K562 treated with DMSO at 1 percent for 24 hours (cell line): ENCODE data around the gene ZBTB7C. TPM values are rescaled to one million over a fixed set of nuclear protein-coding genes. Genes with fewer than 3 reads are reported as not detected.

ENCODE experiments used
- total RNA-seq: library from RNA; unstranded; fragments of 300-600 nt; gene quantifications from 2 replicates; pipeline ENCODE4 v1.2.3, GENCODE V29; 2022; ENCODE audit warnings: low read depth; ENCODE audit not compliant: insufficient read depth

ZBTB7C gene
- not detected in 2 replicates for total RNA-seq

GRCh38 chr18:48408727-48409590 is at the start of gene ZBTB7C:
TSS of gene ZBTB7C (minus strand) at chr18:48409383.

Other genes with a start within 250 kb of the ZBTB7C start
- 11.1 and 11.8 TPM in 2 replicates for gene CTIF, start 129.6 kb upstream of the ZBTB7C start, total RNA-seq